HUES6 (cell line): ENCODE measurements around the gene MRRF.

Experiments used
- H3K27ac ChIP-seq: 2 replicates; pipeline ENCODE4 v1.7.0; 2013; ENCODE audit warnings: low read depth, mild to moderate bottlenecking, low read length, inconsistent platforms
- H3K27me3 ChIP-seq: 2 replicates; pipeline ENCODE4 v1.6.1; 2013; ENCODE audit warnings: low read length; ENCODE audit not compliant: control insufficient read depth, insufficient read depth
- H3K36me3 ChIP-seq: 2 replicates; pipeline ENCODE4 v1.6.1; 2013; ENCODE audit warnings: low read length; ENCODE audit not compliant: control insufficient read depth, insufficient read depth
- H3K4me1 ChIP-seq: 2 replicates; pipeline ENCODE4 v1.6.1; 2013; ENCODE audit warnings: low read length; ENCODE audit not compliant: control insufficient read depth, insufficient read depth
- H3K4me3 ChIP-seq: 2 replicates; pipeline ENCODE4 v1.5.1; 2013; ENCODE audit warnings: low read depth, low read length
- H3K9ac ChIP-seq: one replicate; pipeline ENCODE4 v1.6.1; 2013; ENCODE audit warnings: mild to moderate bottlenecking, low read length
- H3K9me3 ChIP-seq: 2 replicates; pipeline ENCODE4 v1.6.1; 2013; ENCODE audit warnings: low read depth, low read length; ENCODE audit not compliant: control insufficient read depth, insufficient read depth

Gene MRRF

DNA sequence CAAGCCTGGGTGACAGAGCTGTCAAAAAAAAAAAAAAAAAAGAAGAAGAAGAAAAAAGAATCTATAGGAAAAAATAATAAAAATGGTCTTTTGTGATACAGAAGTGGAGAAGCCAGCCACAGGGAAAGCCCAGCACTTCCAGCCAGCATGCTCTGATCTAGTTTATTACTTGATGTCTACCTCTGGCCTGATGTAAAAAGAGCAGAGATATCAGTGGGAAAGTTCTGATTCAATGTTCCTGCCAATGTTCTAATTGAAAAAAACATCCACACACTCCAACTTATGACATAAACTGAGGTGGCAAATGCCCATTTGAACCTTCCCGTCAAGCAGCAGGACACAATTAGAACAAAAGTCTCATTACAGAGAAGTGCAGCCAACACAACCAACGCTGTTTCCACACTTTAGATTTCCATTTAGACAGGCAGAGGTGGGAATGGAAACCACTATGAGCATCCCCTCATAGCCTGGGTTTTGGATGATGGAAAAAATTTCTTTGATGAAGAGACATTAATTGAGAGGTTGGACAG is 5.7 kb upstream of the MRRF start:
- Histone ChIP-seq H3K36me3 (peaks cover 31% of the 10 kb centered on the region), H3K4me3 (no peak overlapping the region), H3K9me3 (no peaks in the 10 kb centered on the region), H3K9ac (no peak overlapping the region), H3K4me1 (peaks cover 11% of the 10 kb centered on the region), H3K27ac (no peak overlapping the region), H3K27me3 (no peaks in the 10 kb centered on the region)

DNA sequence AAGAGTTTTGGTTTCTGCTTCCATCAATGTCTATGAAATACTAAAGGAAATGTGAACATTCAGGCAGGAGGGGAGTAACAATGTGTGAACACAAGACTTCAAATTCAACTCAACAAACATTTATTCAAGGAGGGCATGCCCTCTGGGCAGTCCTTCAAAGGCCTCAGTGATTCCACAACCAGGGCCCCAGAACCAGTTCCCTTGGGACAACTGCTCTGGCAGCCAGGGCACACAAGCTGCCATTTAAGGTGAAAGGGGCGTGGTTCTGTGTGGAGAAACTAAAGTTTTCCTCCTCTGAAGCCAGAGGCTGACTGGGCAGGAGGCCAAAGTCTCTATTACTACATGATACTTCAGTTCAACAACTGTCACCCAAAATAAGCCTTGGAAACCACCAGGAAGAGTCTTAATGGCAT is 3.2 kb upstream of the MRRF start:
- no peaks in the 10 kb centered on the region for H3K9me3 ChIP-seq
- H3K4me1 ChIP-seq: peaks cover 11% of the 10 kb centered on the region
- H3K36me3 ChIP-seq: peaks cover 27% of the 10 kb centered on the region
- no peak overlapping the region for H3K4me3 ChIP-seq
- H3K27me3 ChIP-seq: no peaks in the 10 kb centered on the region
- H3K9ac ChIP-seq: no peak overlapping the region
- H3K27ac ChIP-seq: no peak overlapping the region

DNA sequence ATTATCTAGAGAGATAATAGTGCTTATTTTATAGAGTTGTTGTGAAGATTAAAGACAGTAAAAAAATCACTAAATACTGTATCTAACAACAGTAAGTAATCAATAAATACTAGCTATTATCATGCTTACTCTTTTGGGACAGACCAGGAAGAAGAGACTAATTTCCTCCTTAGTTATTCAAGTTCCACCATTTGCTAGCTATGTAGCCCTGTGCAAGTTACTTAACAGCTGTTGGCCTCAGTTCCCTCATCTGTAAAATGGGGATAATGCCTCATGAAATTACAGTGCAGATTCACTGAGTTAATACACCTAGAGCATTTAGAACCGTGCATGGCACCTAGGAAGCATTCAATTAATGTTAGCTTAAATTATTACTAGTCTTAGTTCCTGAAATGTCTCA is 2.6 kb upstream of the MRRF start:
- no peak overlapping the region for H3K9ac ChIP-seq
- H3K36me3 ChIP-seq: peaks cover 27% of the 10 kb centered on the region
- H3K27ac ChIP-seq: no peak overlapping the region
- H3K9me3 ChIP-seq: no peaks in the 10 kb centered on the region
- no peaks in the 10 kb centered on the region for H3K27me3 ChIP-seq
- H3K4me3 ChIP-seq: no peak overlapping the region
- H3K4me1 ChIP-seq: peaks cover 11% of the 10 kb centered on the region

DNA sequence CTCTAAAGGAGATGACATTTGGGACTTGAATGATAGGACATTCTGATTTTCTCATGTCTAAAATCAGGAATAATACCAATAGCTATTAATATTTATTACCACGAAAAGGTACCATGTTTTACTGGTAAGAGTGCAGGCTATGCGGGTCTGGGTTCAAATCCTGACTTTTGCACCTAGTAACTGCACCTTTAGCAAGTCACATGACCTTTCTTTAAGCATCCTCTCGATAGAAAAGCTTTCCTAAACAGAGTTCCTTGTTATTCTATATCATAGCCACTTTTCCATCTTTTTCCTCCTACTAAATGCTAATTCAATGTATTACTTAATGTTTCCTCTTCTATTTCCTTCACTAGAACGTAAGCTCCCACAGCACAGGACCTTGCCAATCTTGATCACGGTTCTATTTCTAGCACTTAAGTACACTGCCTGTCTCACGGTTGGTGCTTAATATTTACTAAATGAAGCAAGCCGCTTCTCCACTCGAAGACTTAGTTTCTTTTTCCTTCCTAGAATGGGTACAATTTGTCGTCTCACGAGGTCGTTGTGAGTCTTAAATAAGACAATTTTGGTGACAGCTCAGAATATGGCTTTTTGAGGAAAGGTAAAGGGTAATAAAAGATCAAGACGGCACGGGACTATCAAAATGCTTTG is 858 bp upstream of the MRRF start:
- peak overlapping the region; percentile 93 for H3K9ac ChIP-seq
- peak overlapping the region; percentile 67; the same call in 1 of the 2 replicates for H3K27ac ChIP-seq
- no peaks in the 10 kb centered on the region for H3K27me3 ChIP-seq
- peaks cover 11% of the 10 kb centered on the region for H3K4me1 ChIP-seq
- peaks cover 27% of the 10 kb centered on the region for H3K36me3 ChIP-seq
- no peaks in the 10 kb centered on the region for H3K9me3 ChIP-seq
- H3K4me3 ChIP-seq: peak overlapping the region; percentile 89

DNA sequence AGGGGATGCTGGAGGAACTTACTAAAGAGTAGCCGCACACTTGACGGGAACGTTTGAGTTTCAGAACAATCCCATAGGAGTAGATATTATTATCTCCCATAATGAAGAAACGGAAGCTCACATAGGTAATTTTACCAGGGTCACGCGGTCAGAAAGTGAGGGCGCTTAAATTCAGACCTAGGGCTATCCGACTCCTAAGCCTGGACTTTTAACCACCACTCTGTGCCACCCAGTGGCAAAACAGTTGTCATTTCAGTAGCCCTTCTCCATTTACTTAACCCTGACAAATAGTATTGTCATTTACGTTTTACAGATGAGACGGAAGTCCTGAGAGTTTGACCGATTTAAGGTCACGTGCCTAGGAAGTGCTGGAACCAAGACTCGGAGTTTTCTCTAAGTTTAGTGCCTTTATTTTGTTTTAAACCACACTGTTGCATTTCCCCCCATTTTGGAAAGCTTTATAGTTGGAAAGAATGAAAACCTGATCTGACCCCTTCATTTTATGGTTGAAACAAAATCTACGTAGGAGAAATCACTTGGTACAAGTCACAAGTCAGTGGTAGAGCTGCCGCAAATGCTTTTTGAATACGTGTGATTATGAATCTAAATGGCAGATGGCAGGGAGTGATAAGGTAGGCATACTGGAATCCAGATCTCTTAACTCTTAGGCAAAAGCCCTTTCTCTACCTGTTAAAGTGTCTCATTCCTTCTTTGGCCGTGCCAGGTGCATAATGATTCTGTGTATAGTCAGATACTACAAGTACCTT is 650 bp downstream of the MRRF start:
- peak overlapping the region; percentile 67 for H3K27ac ChIP-seq

DNA sequence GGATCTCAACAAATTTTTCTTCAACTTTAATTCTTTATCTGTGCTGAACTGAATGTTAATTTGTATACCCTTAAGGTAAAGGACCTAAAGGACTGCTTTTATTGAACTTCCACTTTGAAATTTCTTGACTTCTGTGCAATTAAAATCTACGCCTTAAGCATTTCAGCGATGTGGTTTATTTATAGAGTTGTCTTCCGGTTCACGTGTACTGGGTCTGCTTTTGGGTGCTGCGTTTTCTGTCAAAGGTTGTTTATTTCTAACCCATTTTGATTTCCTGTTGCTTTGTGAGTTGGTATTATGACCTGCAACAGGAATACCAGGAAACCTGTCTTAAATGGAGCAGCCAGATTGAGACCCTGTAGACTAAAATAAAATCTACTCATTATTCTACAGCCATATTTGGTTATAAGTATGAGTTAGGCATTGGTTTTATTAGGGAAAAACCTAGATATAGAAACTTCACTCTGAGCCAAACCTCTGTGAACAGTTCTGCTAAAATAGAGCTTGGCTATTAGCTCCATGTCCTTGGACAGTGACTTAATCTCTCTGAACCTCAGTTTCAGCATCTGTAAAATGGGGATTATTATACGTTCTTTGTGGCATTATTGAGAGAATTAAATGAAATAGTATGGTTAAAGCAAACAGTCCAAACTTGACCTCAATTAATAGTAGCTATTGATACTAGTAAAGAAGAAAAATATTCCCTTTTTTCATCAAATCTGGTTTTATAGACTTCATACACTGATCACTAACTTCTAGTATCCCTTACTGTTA is 3.5 kb downstream of the MRRF start:
- no peaks in the 10 kb centered on the region for H3K9me3 ChIP-seq
- H3K27ac ChIP-seq: no peak overlapping the region
- H3K4me1 ChIP-seq: peaks cover 11% of the 10 kb centered on the region
- no peak overlapping the region for H3K9ac ChIP-seq
- H3K36me3 ChIP-seq: peaks cover 25% of the 10 kb centered on the region
- no peak overlapping the region for H3K4me3 ChIP-seq
- H3K27me3 ChIP-seq: no peaks in the 10 kb centered on the region

More for the DNA sequence above, 650 bp downstream of the MRRF start:
- H3K27me3 ChIP-seq: no peaks in the 10 kb centered on the region
- H3K9ac ChIP-seq: peak overlapping the region; percentile 93
- peaks cover 13% of the 10 kb centered on the region for H3K36me3 ChIP-seq
- H3K4me3 ChIP-seq: peak overlapping the region; percentile 89
- no peaks in the 10 kb centered on the region for H3K9me3 ChIP-seq
- peaks cover 11% of the 10 kb centered on the region for H3K4me1 ChIP-seq

DNA sequence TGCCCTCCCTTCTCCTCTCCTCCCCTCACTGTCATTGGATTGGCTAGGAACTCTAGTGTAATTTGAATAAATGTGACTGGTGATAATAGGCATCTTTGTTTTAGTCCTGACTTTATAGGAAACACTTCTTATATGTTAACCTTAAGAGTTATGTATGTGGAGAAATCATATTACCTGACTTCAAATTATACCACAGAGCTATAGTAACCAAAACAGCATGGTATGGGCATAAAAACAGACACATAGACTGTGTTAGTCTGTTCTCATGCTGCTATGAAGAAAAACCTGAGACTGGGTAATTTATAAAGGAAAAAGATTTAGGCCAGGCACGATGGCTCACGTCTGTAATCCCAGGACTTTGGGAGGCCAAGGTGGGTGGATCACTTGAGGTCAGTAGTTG is 9.4 kb downstream of the MRRF start:
- no peak overlapping the region for H3K27ac ChIP-seq
- H3K36me3 ChIP-seq: peaks cover 43% of the 10 kb centered on the region
- H3K4me1 ChIP-seq: no peaks in the 10 kb centered on the region
- H3K9me3 ChIP-seq: peaks cover 11% of the 10 kb centered on the region; the same call in 1 of the 2 replicates
- H3K9ac ChIP-seq: no peak overlapping the region
- no peak overlapping the region for H3K4me3 ChIP-seq
- no peaks in the 10 kb centered on the region for H3K27me3 ChIP-seq

DNA sequence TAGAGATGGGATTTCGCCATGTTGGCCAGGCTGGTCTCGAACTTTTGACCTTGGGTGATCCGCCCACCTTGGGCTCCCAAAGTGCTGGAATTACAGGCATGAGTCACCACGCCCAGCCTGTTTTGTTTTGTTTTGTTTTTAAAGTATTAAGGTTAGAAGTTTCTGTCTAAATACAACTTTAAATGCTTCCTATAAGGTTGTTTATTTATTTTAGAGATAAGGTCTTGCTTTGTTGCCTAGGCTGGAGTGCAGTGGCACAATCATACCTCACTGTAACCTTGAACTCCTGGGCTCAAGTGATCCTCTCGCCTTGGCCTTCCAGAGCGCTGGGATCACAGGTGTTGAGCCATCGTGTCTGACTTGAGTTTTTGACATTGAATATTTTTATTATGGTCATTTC is 11.4 kb downstream of the MRRF start:
- no peaks in the 10 kb centered on the region for H3K27me3 ChIP-seq
- peaks cover 42% of the 10 kb centered on the region for H3K36me3 ChIP-seq
- no peak overlapping the region for H3K4me3 ChIP-seq
- no peak overlapping the region for H3K9ac ChIP-seq
- H3K4me1 ChIP-seq: no peaks in the 10 kb centered on the region
- no peak overlapping the region for H3K27ac ChIP-seq
- H3K9me3 ChIP-seq: peaks cover 11% of the 10 kb centered on the region; the same call in 1 of the 2 replicates

DNA sequence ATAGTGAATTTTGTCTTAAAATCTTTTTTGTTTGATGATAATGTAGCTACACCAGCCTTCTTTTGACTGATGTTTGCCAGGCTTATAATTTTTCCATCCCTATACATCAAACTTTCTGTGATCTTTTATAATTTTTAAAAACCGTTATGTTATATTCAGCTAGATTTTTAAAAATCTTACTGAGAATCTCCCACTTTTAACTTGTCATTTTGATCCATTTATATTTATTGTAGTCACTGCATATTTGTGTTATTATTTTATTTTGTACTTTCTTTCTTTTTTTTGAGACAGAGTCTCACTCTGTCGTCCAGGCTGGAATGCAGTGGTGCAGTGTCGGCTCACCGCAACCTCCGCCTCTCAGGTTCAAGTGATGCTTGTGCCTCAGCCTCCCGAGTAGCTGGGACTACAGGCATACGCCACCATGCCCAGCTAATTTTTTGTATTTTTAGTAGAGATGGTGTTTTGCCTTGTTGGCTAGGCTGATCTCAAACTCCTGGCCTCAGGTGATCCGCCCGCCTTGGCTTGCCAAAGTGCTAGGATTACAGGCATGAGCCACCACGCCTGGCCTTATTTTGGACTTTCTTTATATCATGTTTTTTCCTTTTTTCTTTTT is 12.7 kb downstream of the MRRF start:
- no peaks in the 10 kb centered on the region for H3K27me3 ChIP-seq
- peaks cover 37% of the 10 kb centered on the region for H3K36me3 ChIP-seq
- H3K9me3 ChIP-seq: peaks cover 11% of the 10 kb centered on the region; the same call in 1 of the 2 replicates
- 0 out of 2 replicates have a peak, but pooled peaks cover 6% of the 10 kb centered on the region for H3K4me1 ChIP-seq
- H3K4me3 ChIP-seq: no peak overlapping the region
- no peak overlapping the region for H3K27ac ChIP-seq
- no peak overlapping the region for H3K9ac ChIP-seq

DNA sequence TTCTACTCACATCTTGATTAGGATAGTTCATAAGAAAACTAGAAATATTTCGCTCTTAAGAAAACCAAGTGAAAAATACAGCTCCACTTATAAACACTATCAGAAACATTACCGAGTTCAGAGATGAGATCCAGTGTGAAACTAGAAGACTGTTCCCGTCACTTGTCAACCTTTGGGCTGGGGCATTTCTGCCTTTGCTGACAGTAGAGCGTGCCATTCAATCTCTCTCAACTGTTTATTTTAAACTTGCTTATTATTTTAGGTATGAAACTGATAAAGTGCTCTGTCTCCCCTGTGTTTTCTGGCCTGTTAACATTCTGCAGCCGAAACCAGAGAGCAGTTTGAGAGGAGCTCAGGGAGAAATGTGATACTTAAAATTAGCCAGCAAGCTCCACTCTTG is 16.7 kb downstream of the MRRF start:
- peaks cover 36% of the 10 kb centered on the region for H3K36me3 ChIP-seq
- H3K27ac ChIP-seq: peak overlapping the region; percentile 33; the same call in 1 of the 2 replicates
- H3K9me3 ChIP-seq: peaks cover 6% of the 10 kb centered on the region; the same call in 1 of the 2 replicates
- H3K4me1 ChIP-seq: peaks cover 11% of the 10 kb centered on the region; the same call in 1 of the 2 replicates
- no peaks in the 10 kb centered on the region for H3K27me3 ChIP-seq
- no peak overlapping the region for H3K4me3 ChIP-seq
- no peak overlapping the region for H3K9ac ChIP-seq
